ENCODE measurements around the gene PLEKHA1. TPM values are rescaled to one million over a fixed set of nuclear protein-coding genes. Genes with fewer than 3 reads are reported as not detected.

The PLEKHA1 gene
- total RNA-seq, 2 experiments from 2014 or later: 11.1 to 12.9 TPM

DNA sequence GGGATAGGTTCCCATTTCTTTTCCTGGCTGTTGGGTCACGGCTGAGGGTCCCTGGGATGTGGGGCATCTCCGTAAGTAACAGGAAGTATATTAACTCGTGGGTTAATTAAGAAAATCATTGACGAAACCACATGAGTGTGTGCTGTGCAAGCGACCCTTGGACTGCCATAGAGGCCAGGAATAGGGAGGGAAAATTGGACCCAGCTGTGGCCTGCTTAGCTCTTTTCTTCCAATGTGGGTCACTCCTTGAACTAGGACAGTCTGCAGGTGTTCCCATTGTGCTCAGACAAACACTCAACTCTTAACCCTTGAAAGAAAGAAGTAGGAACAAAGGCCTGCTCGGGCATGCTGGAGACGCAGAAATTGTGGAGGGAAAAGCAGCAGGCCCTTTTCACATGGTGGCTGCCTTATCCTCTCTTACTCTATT is 25.6 kb upstream of the PLEKHA1 start:
- POLR2A ChIA-PET: no interaction called here
- H3K9me3 Mint-ChIP-seq: no peaks in the 10 kb centered on the region
- intact Hi-C loops (cut with micrococcal nuclease): no loop called here
- DNase-seq: no peak
- H3K27me3 Mint-ChIP-seq: peaks cover 3% of the 10 kb centered on the region
- H3K27ac Mint-ChIP-seq: no peak overlapping the region
- H3K4me1 Mint-ChIP-seq (ENCODE audit: low read depth): peaks cover 3% of the 10 kb centered on the region
- no peak overlapping the region for H3K4me3 Mint-ChIP-seq
- CTCF ChIA-PET: no interaction called here
- no peaks in the 10 kb centered on the region for H3K36me3 Mint-ChIP-seq

DNA sequence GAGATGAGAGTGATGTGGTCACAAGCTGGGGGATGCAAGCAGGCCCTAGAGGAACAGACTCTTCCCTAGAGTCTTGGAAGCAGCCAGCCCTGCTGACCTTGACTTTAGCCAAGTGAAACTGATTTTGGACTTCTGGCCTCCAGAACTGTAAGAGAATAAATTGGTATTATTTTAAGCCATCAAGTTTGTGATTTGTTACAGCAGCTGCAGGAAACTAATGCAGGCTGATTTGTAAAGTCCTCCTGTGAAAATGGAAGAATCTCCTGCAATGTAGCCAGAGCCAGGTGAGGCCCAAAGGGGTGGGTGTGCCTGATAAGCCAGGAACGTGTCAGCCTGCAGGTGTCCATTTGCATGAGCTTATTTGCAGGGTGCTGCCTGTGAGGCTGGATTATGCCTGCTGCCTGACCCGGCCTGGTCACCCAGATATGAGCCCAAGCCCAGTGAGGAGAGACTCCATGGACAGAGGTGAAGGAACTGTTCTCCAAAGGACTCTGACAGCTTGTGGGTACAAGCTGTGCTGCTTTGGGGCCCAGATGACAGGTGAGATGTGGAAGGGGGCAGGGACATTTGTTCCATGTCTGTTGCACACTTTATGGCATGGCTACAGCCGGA is 24.6 kb upstream of the PLEKHA1 start:
- H3K36me3 Mint-ChIP-seq: no peaks in the 10 kb centered on the region
- CTCF ChIA-PET: no interaction called here
- H3K4me1 Mint-ChIP-seq (ENCODE audit: low read depth): no peaks in the 10 kb centered on the region
- H3K4me3 Mint-ChIP-seq: no peak overlapping the region
- H3K27ac Mint-ChIP-seq: no peak overlapping the region
- POLR2A ChIA-PET: no interaction called here
- intact Hi-C loops (cut with micrococcal nuclease): no loop called here
- H3K27me3 Mint-ChIP-seq: peaks cover 3% of the 10 kb centered on the region
- H3K9me3 Mint-ChIP-seq: no peaks in the 10 kb centered on the region
- no peak for DNase-seq

DNA sequence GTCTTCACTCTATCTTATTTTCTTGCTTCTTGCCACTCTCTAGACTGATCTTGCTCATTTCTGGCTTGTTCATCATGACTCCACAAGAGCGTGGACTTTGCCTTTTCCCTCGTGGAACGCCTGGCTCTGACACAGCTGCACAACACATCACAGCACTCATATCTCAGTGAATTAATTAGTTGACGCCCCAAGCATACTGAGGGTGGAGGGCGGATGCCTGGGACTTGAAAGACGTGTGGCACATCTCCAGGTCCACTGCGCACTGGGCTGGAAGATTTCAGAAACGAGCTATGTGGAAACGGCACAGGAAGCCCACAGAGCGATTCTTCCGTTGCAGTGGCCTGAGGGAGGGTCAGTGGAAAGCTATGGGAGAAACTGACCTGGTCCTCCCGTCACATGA is 23.6 kb upstream of the PLEKHA1 start:
- Mint-ChIP-seq H3K4me1 (ENCODE audit: low read depth) (no peaks in the 10 kb centered on the region), H3K36me3 (no peaks in the 10 kb centered on the region), H3K27ac (no peak overlapping the region), H3K4me3 (no peak overlapping the region), H3K9me3 (no peaks in the 10 kb centered on the region), H3K27me3 (peaks cover 3% of the 10 kb centered on the region)
- no peak for DNase-seq
- ChIA-PET CTCF (interaction anchor here (0.6 to 1.0 kb wide), 2 partner anchors 8 to 84 kb away, joined by 3 read pairs; no protein-coding TSS in a partner anchor), POLR2A (no interaction called here)
- intact Hi-C loops (cut with micrococcal nuclease): no loop called here

DNA sequence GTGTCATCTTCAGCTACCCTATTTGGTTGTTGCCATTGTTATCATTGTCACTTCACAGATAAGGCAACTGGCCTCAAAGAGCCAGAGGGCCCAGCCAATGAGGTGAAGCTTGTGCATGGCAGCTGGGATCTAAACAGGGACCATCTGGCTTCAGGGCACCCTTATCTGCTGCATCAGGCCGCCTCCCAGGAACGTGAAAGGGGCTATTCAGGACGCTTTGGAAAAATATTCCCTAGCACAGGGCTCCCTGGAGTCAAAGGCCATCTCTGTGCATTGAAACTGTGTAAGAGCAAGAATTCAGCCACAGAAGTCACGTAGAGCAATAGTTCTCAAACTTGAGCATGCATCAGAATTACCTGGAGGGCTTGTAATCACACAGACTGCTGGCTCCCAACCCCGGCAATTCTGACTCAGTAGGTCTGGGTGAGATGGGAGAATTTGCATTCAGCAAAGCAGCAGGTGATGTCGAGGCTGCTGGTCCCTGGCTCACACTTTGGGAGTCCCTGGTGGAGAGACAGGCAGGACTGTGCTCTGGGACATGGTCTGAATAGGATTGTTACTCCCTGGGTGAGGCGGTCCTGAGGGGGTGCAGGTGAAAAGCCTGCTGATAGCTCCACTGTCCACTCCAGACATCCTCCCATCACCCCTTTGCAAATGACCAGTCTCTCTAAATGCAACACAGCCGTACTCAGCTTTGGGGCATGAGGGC is 21.5 kb upstream of the PLEKHA1 start:
- CTCF ChIA-PET: interaction anchor here (0.8 to 1.5 kb wide), 3 partner anchors 10 to 82 kb away, joined by 3 to 4 read pairs (median 3); no protein-coding TSS in a partner anchor
- H3K27me3 Mint-ChIP-seq: peaks cover 3% of the 10 kb centered on the region
- POLR2A ChIA-PET: no interaction called here
- no peaks in the 10 kb centered on the region for H3K9me3 Mint-ChIP-seq
- no peaks in the 10 kb centered on the region for H3K36me3 Mint-ChIP-seq
- intact Hi-C loops (cut with micrococcal nuclease): no loop called here
- H3K4me1 Mint-ChIP-seq (ENCODE audit: low read depth): no peaks in the 10 kb centered on the region
- DNase-seq: no peak
- no peak overlapping the region for H3K4me3 Mint-ChIP-seq
- no peak overlapping the region for H3K27ac Mint-ChIP-seq

DNA sequence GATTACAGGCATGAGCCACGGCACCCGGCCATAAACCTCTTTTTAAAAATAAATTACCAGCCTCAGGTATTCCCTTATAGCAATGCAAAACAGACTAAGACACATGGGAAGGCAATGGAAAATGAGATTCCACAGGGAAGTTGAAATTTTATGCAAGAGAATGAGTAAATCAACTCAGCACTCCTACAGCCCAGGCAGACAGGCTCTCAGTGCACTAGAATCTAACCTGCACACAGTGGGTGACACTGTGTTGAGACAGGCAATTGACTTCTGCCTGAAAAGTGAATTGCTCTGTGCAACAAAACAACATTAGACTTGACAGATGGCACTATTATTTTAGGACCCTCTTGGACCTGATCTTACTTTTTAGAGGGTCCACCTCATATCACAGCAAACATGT is 20.1 kb upstream of the PLEKHA1 start:
- no peak overlapping the region for H3K4me3 Mint-ChIP-seq
- no peak overlapping the region for H3K27ac Mint-ChIP-seq
- H3K36me3 Mint-ChIP-seq: no peaks in the 10 kb centered on the region
- DNase-seq: no peak
- H3K9me3 Mint-ChIP-seq: peaks cover 6% of the 10 kb centered on the region
- H3K27me3 Mint-ChIP-seq: peaks cover 3% of the 10 kb centered on the region
- POLR2A ChIA-PET: no interaction called here
- no peaks in the 10 kb centered on the region for H3K4me1 Mint-ChIP-seq (ENCODE audit: low read depth)
- intact Hi-C loops (cut with micrococcal nuclease): no loop called here
- CTCF ChIA-PET: interaction anchor here (1.2 kb wide), 1 partner anchor 12 kb away, joined by 3 read pairs; no protein-coding TSS in a partner anchor

DNA sequence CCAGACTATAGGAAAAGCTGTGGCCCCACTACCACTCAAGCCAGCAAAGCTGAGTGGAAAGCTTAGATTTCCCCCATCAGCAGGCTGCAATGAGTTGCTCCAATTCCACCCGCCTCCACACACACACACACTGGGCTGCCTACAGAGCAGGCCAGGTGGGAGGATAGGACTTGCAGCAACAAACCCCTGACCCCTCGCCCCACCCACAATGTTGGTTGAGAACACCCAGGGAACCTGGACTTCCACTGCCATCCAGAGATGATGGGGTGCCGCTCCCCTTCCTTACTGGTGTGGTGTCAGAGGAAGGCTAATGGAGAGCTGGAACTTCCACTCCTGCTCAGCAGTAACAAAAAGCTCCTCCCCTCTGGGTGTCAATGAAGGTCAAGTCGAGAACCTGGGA is 16.8 kb upstream of the PLEKHA1 start:
- ChIA-PET POLR2A (no interaction called here), CTCF (interaction anchor here (1.0 kb wide), 1 partner anchor 76 kb away, joined by 3 read pairs; no protein-coding TSS in a partner anchor)
- no peak for DNase-seq
- intact Hi-C loops (cut with micrococcal nuclease): no loop called here
- H3K4me3 Mint-ChIP-seq: no peak overlapping the region
- H3K27ac Mint-ChIP-seq: no peak overlapping the region
- peaks cover 3% of the 10 kb centered on the region for H3K27me3 Mint-ChIP-seq
- no peaks in the 10 kb centered on the region for H3K36me3 Mint-ChIP-seq
- peaks cover 6% of the 10 kb centered on the region for H3K9me3 Mint-ChIP-seq
- no peaks in the 10 kb centered on the region for H3K4me1 Mint-ChIP-seq (ENCODE audit: low read depth)

DNA sequence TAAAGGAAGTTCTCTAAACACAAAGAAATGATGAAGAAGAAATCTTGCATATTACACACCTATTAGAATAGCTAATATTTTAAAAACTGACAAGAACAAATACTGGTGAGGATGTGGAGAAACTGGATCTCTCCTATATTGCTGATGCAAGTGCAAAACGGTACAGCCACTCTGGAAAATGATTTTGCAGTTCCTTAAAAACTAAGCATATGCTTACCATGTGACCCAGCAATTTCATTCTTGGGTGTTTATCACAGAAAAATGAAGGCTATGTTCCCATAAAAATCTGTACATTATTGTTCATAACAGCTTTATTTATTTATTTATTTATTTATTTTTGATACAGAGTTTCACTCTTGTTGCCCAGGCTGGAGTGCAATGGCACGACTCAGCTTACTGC is 14.9 kb upstream of the PLEKHA1 start:
- no peaks in the 10 kb centered on the region for H3K27me3 Mint-ChIP-seq
- POLR2A ChIA-PET: no interaction called here
- no peak for DNase-seq
- H3K4me3 Mint-ChIP-seq: no peak overlapping the region
- H3K36me3 Mint-ChIP-seq: no peaks in the 10 kb centered on the region
- H3K9me3 Mint-ChIP-seq: peaks cover 6% of the 10 kb centered on the region
- CTCF ChIA-PET: interaction anchor here (0.8 kb wide), 1 partner anchor 17 kb away, joined by 4 read pairs; no protein-coding TSS in a partner anchor
- intact Hi-C loops (cut with micrococcal nuclease): no loop called here
- no peaks in the 10 kb centered on the region for H3K4me1 Mint-ChIP-seq (ENCODE audit: low read depth)
- H3K27ac Mint-ChIP-seq: no peak overlapping the region

DNA sequence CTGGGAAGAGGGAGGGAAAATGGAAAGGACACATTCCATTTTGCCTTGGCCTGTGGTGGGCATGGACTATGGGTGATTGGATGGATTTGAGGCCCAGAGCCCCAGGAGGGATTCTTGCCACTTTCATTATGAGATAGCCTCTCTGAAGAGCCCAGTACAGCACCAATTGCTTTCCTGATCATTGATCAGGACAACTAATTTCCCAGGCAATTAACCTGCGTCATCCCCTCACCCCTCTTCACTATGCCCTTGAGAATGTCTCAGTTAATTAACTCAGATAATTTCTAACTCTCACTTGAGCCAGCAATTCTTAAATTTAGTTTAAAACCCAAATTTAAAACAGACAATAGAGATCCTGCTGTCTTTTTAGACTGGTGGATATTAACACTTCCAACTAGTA is 13.5 kb upstream of the PLEKHA1 start:
- no peaks in the 10 kb centered on the region for H3K4me1 Mint-ChIP-seq (ENCODE audit: low read depth)
- intact Hi-C loops (cut with micrococcal nuclease): no loop called here
- no peaks in the 10 kb centered on the region for H3K27me3 Mint-ChIP-seq
- H3K36me3 Mint-ChIP-seq: no peaks in the 10 kb centered on the region
- ChIA-PET POLR2A (no interaction called here), CTCF (interaction anchor here (1.0 kb wide), 1 partner anchor 74 kb away, joined by 3 read pairs; no protein-coding TSS in a partner anchor)
- no peak overlapping the region for H3K4me3 Mint-ChIP-seq
- DNase-seq: no peak
- peaks cover 6% of the 10 kb centered on the region for H3K9me3 Mint-ChIP-seq
- no peak overlapping the region for H3K27ac Mint-ChIP-seq

DNA sequence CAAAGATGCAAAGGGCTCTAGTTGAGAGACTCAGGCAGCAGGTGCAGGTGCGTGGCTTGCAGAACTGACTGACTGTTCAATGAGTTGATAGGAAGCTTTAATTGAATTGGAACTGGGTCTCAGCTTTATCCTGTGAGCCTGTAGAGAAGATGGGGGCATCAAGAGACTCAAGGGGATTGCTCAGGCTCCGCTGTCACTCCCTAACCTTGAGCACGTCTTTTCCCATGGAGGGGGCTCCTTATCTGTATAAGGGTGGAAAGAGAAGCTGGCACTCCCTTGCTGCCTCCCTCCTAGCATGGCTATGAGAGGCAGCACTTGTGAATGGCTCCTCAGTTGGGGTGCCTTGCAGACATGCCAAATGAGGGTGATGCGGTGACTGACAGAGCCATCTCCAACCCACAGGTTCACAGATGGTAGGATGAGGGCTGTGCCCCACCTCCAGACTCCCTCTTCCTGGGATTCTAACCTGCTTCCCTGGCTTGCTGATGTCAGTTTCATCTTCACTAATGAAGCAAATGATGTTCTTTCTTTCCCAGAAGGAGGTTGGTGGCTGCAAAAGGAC is 12.4 kb upstream of the PLEKHA1 start:
- POLR2A ChIA-PET: no interaction called here
- H3K27ac Mint-ChIP-seq: no peak overlapping the region
- intact Hi-C loops (cut with micrococcal nuclease): no loop called here
- H3K9me3 Mint-ChIP-seq: peaks cover 6% of the 10 kb centered on the region
- CTCF ChIA-PET: no interaction called here
- no peaks in the 10 kb centered on the region for H3K36me3 Mint-ChIP-seq
- no peak for DNase-seq
- no peak overlapping the region for H3K4me3 Mint-ChIP-seq
- H3K27me3 Mint-ChIP-seq: peaks cover 2% of the 10 kb centered on the region
- no peaks in the 10 kb centered on the region for H3K4me1 Mint-ChIP-seq (ENCODE audit: low read depth)

DNA sequence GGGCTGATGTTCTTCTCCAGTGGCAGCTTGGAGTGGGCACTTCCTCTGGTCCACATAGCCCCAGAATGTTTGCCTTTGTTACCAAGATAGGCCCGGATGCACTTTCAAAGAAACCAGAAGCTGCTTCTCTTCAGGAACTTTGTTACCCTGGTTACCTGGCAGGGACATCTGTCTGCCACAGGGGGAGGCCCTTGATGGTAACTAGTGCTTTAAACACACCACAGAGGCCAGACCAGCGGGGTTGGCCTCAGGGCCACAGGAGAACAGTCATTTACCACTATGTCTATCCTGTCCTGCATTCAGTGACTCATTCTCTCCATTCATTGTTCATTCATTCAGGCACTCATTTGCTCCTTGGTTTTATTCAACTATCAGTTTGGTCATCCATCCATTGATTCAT is 11.9 kb upstream of the PLEKHA1 start:
- Mint-ChIP-seq H3K36me3 (no peaks in the 10 kb centered on the region), H3K27ac (no peak overlapping the region), H3K4me3 (no peak overlapping the region), H3K27me3 (peaks cover 5% of the 10 kb centered on the region), H3K4me1 (ENCODE audit: low read depth) (no peaks in the 10 kb centered on the region), H3K9me3 (peaks cover 6% of the 10 kb centered on the region)
- intact Hi-C loops (cut with micrococcal nuclease): no loop called here
- DNase-seq: peak; percentile 21
- ChIA-PET POLR2A (no interaction called here), CTCF (no interaction called here)

DNA sequence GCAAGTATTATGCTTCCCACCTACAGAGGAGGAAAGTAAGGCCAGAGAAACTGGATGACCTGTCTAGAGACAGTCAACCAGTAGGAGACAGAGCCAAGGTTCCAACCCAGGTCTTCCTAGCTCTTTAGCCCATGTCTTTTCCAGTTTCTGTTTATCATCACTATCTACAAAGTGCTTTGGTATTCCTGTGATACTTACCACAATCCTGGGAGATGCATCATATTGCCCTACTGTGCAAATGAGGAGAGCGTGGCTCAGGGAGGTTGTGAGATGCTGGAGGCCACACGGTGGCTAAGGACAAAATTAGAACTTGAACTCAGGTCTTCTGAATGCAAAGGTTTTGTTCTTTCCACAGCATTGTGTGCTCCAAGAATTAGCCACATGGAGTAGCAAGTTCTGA is 11.2 kb upstream of the PLEKHA1 start:
- intact Hi-C loops (cut with micrococcal nuclease): no loop called here

DNA sequence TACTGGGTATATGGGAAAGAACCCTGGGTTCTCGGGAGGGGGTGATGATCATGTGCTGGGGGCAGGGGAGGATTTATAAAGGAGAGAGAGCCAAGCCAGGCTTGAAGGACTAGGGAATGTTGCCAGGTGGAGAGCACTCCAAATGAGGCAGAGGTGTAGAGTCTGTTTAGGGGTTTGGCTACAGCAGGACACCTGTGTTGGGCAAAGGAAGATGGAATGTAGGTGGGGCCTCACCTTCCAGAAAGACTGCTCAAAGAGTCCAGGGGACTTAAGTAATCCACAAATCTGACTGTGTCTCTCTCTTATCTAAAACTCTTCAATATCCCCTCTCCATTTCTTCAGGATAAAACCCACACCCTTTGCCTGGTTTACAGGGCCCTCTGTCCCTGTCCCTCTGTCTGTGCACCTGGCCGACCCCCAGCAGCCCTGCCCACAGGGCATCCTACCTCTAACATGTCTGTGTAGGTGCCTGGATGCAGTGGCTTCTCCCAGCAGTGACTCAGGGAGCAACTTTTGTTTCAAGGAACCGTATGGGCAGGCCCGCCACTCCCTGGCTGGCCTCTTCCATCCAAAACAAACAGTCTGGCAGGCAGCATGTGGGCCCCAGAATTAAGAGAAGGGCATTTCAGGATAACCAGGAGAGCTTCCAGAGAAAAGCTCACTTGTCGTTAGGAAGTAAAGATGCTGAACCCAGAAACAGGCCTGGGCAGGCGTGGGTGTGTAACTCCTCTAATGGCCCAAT is 10.6 kb upstream of the PLEKHA1 start:
- Mint-ChIP-seq H3K27ac (no peak overlapping the region), H3K36me3 (no peaks in the 10 kb centered on the region), H3K4me3 (no peak overlapping the region), H3K4me1 (ENCODE audit: low read depth) (no peaks in the 10 kb centered on the region), H3K9me3 (peaks cover 1% of the 10 kb centered on the region), H3K27me3 (peaks cover 5% of the 10 kb centered on the region)
- POLR2A ChIA-PET: interaction anchor here (1.1 kb wide), 1 partner anchor 11 kb away, joined by 4 read pairs; the partner anchor contains the start of gene PLEKHA1
- CTCF ChIA-PET: interaction anchor here (1.0 kb wide), 1 partner anchor 71 kb away, joined by 4 read pairs; no protein-coding TSS in a partner anchor
- intact Hi-C loops (cut with micrococcal nuclease): no loop called here
- no peak for DNase-seq

More for the DNA sequence above, 11.2 kb upstream of the PLEKHA1 start:
- Mint-ChIP-seq H3K27ac (no peak overlapping the region), H3K36me3 (no peaks in the 10 kb centered on the region), H3K4me1 (ENCODE audit: low read depth) (no peaks in the 10 kb centered on the region), H3K27me3 (peaks cover 5% of the 10 kb centered on the region), H3K4me3 (no peak overlapping the region), H3K9me3 (peaks cover 6% of the 10 kb centered on the region)
- DNase-seq: no peak
- ChIA-PET CTCF (no interaction called here), POLR2A (no interaction called here)
